ENCODE data around the gene PGRMC2.

PGRMC2 gene

DNA sequence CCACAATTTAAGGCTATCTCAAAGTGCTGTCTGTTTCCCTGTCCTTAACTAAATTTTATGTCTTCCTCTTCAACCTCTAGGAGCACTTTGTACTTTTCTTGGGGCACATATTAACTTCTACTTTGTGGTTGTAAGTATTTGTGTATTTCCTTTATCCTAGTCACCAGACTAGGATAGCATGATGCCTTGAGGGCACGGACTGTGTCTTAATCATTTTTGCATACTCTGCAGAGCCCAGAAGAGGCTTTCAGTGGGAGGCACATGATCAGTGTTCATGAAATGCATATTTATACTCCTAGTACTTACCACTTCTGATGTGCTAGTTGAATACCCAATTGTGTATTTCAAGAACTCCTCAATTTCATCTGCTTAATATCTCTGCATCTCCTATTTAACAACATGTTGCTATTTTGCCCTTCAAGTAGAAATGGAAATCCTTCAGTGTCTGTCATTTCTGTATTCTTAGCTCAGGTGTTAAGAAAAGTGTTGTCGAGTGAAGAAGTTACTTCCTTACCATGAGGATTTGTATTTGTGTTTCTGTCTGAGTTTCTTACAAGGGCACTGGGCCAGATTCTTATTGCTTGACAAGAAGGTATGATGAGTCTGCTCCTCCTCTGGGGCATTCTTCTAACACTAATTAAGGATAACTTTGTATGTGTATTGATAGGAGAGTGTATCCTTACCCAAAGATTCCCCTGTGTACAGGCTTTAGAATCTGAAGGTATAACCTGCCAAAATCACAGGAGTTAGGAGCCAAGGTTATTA is 28.3 kb upstream of the PGRMC2 start:
- TF ChIP-seq ZBTB7A (IDR thresholded peaks at IDR 0.05; ENCODE audit: low read depth) (no peak), REST (IDR thresholded peaks at IDR 0.05; ENCODE audit: low read depth) (no peak), NFIC (IDR thresholded peaks at IDR 0.05) (no peak), TCF12 (IDR thresholded peaks at IDR 0.05; ENCODE audit: low read depth) (no peak), EP300 (IDR thresholded peaks at IDR 0.05; ENCODE audit: borderline replicate concordance) (no peak), TEAD4 (IDR thresholded peaks at IDR 0.05) (no peak), FOXM1 (IDR thresholded peaks at IDR 0.05; ENCODE audit: borderline replicate concordance, low read depth) (no peak), YY1 (IDR thresholded peaks at IDR 0.05; ENCODE audit: low read depth) (no peak), RAD21 (IDR thresholded peaks at IDR 0.05; ENCODE audit: low read depth) (no peak), TAF1 (IDR thresholded peaks at IDR 0.05; ENCODE audit: low read depth) (no peak), EGR1 (IDR thresholded peaks at IDR 0.05) (no peak), CREB1 (IDR thresholded peaks at IDR 0.05; ENCODE audit: low read depth) (no peak)
- TF ChIP-seq, protein P1, sequence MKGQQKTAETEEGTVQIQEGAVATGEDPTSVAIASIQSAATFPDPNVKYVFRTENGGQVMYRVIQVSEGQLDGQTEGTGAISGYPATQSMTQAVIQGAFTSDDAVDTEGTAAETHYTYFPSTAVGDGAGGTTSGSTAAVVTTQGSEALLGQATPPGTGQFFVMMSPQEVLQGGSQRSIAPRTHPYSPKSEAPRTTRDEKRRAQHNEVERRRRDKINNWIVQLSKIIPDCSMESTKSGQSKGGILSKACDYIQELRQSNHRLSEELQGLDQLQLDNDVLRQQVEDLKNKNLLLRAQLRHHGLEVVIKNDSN (IDR thresholded peaks at IDR 0.05): no peak

DNA sequence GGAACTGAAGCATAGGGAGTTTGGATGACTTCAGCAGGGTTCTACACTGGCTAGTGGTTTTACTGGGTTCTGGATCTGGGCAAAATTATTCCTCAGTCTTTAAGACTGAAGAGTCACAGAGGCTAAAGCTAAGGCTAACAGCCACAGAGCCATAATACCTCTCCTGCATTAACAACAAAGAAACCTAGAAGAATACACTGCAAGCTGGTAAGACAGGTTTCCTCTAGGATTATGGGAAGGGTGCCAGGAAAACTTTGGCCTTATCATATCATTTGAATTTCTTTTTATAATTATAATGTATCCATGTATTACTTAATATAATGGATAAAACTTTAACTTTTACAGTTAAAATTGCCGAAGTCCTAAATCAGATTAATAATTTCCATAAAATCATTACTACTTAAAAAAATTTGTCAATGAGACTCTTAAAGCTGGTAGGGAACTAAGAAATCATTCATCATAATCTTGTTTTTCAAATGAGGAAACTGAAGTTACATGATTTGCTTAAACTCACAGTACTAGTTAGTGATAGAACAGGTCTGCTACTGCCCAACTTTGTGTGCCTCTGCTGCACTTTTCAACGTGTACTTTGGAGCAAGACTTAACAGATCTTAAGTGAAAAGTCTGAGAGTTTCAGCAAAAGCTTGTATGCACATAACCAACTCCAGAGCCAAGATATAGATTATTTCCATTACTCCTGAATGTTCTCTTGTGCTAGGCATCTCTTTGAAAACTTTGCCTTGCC is 24.2 kb upstream of the PGRMC2 start:
- TF ChIP-seq TAF1 (IDR thresholded peaks at IDR 0.05; ENCODE audit: low read depth) (no peak), ZBTB7A (IDR thresholded peaks at IDR 0.05; ENCODE audit: low read depth) (no peak), NFIC (IDR thresholded peaks at IDR 0.05) (peak; percentile 64), EP300 (IDR thresholded peaks at IDR 0.05; ENCODE audit: borderline replicate concordance) (no peak), MAX (IDR thresholded peaks at IDR 0.05) (no peak), CEBPB (IDR thresholded peaks at IDR 0.05) (no peak), TEAD4 (IDR thresholded peaks at IDR 0.05) (no peak), REST (IDR thresholded peaks at IDR 0.05; ENCODE audit: low read depth) (no peak)
- TF ChIP-seq, protein P1 (IDR thresholded peaks at IDR 0.05): no peak

- TF ChIP-seq RAD21 (IDR thresholded peaks at IDR 0.05; ENCODE audit: low read depth): 0 out of 2 replicates have a peak, but pooled peaks have one; percentile 29
- TF ChIP-seq YY1 (IDR thresholded peaks at IDR 0.05; ENCODE audit: low read depth): no peak
Observed at GRCh38 chr4:128310266-128310697, 22.7 kb upstream of the PGRMC2 start.

DNA sequence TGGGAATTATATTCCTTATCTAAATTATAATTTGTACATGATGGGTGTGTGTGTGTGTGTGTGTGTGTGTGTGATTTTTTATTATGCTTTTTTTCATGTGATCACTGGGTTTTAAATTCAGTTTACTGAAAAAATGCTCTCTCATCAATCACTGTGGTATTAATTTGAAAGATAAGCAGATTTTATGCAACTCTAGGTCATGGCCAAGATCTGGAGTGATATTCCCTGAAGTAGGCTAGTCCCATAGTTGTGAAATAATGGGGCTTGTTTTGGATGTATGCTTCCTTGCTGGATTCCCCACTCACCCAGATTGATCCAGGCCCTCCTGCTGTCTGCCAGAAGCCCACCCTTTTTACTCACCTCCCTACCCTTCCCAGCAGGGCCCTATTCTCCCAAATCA is 22.0 kb upstream of the PGRMC2 start:
- TF ChIP-seq MAX (IDR thresholded peaks at IDR 0.05): no peak
- TF ChIP-seq TCF12 (IDR thresholded peaks at IDR 0.05; ENCODE audit: low read depth): no peak
- TF ChIP-seq, protein P1 (IDR thresholded peaks at IDR 0.05): no peak
- TF ChIP-seq TEAD4 (IDR thresholded peaks at IDR 0.05): no peak
- TF ChIP-seq CREB1 (IDR thresholded peaks at IDR 0.05; ENCODE audit: low read depth): no peak
- TF ChIP-seq EP300 (IDR thresholded peaks at IDR 0.05; ENCODE audit: borderline replicate concordance): no peak
- no peak for TF ChIP-seq NFIC (IDR thresholded peaks at IDR 0.05)
- no peak for TF ChIP-seq YY1 (IDR thresholded peaks at IDR 0.05; ENCODE audit: low read depth)

- TF ChIP-seq CEBPB (IDR thresholded peaks at IDR 0.05): no peak
- TF ChIP-seq REST (IDR thresholded peaks at IDR 0.05; ENCODE audit: low read depth): no peak
- TF ChIP-seq, protein P1 (IDR thresholded peaks at IDR 0.05): no peak
- no peak for TF ChIP-seq NFIC (IDR thresholded peaks at IDR 0.05)
- no peak for TF ChIP-seq RAD21 (IDR thresholded peaks at IDR 0.05; ENCODE audit: low read depth)
- no peak for TF ChIP-seq EGR1 (IDR thresholded peaks at IDR 0.05)
- no peak for TF ChIP-seq YY1 (IDR thresholded peaks at IDR 0.05; ENCODE audit: low read depth)
- TF ChIP-seq TAF1 (IDR thresholded peaks at IDR 0.05; ENCODE audit: low read depth): no peak
- no peak for TF ChIP-seq TEAD4 (IDR thresholded peaks at IDR 0.05)
- TF ChIP-seq ZBTB7A (IDR thresholded peaks at IDR 0.05; ENCODE audit: low read depth): no peak
Observed at GRCh38 chr4:128308986-128309385, 21.4 kb upstream of the PGRMC2 start.
